SU-DHL-6 (cell line): ENCODE measurements around the gene PKD1L1.

Source experiments
- H2AFZ ChIP-seq: fragments of 200-600 bp; sonication (generic); 2 replicates; pipeline ENCODE4 v1.6.1; 2014; ENCODE audit warnings: low read depth, mild to moderate bottlenecking, moderate library complexity, mixed read lengths, antibody characterized with exemption, low read length; ENCODE audit not compliant: severe bottlenecking
- H3F3A ChIP-seq: fragments of 200-600 bp; shearing (Covaris generic); 2 replicates; pipeline ENCODE4 v1.6.0; 2016; ENCODE audit warnings: antibody characterized with exemption, mild to moderate bottlenecking; ENCODE audit not compliant: insufficient read depth
- H3K27ac ChIP-seq: fragments of 200-600 bp; sonication (generic); 2 replicates; pipeline ENCODE4 v1.5.1; 2016; ENCODE audit warnings: low read depth, mild to moderate bottlenecking, low read length, moderate library complexity, mixed read lengths
- H3K27me3 ChIP-seq: fragments of 200-600 bp; sonication (generic), shearing (Covaris generic); 2 replicates; pipeline ENCODE4 v1.6.0; 2014; ENCODE audit warnings: mild to moderate bottlenecking, low read length
- H3K36me3 ChIP-seq: fragments of 200-600 bp; sonication (generic); 2 replicates; pipeline ENCODE4 v1.6.1; 2014; ENCODE audit warnings: mild to moderate bottlenecking, low read length, mixed read lengths
- H3K4me2 ChIP-seq: fragments of 300-600, 200-600 bp; shearing (Covaris generic), sonication (generic); 2 replicates; pipeline ENCODE4 v1.6.0; 2014; ENCODE audit warnings: low read length, low read depth, mild to moderate bottlenecking; ENCODE audit not compliant: poor library complexity, severe bottlenecking
- H3K4me3 ChIP-seq: fragments of 200-600 bp; sonication (generic); 2 replicates; pipeline ENCODE4 v1.5.1; 2014; ENCODE audit warnings: antibody characterized with exemption, low read length, mild to moderate bottlenecking, mixed read lengths; ENCODE audit not compliant: insufficient read depth, poor library complexity, severe bottlenecking
- H3K79me2 ChIP-seq: fragments of 200-600 bp; sonication (generic); 2 replicates; pipeline ENCODE4 v1.6.1; 2014; ENCODE audit warnings: mild to moderate bottlenecking, low read length, moderate library complexity; ENCODE audit not compliant: insufficient read depth
- H3K9ac ChIP-seq: fragments of 200-600 bp; sonication (generic); 2 replicates; pipeline ENCODE4 v1.7.0; 2014; ENCODE audit warnings: mild to moderate bottlenecking, low read length
- H3K9me2 ChIP-seq: fragments of 200-600 bp; sonication (generic); replicated peaks from 2 replicates; pipeline ENCODE4 v1.6.1; 2014; ENCODE audit warnings: low read length; ENCODE audit not compliant: insufficient read depth
- H3K9me3 ChIP-seq: fragments of 200-600 bp; sonication (generic); 2 replicates; pipeline ENCODE4 v1.6.1; 2014; ENCODE audit warnings: low read length, mixed read lengths; ENCODE audit not compliant: insufficient read depth
- H4K20me1 ChIP-seq: fragments of 200-600 bp; sonication (generic); 2 replicates; pipeline ENCODE4 v1.6.1; 2014; ENCODE audit warnings: low read depth, mild to moderate bottlenecking, antibody characterized with exemption, low read length, moderate library complexity, mixed read lengths
- EZH2phosphoT487 ChIP-seq: fragments of 200-600 bp; sonication (generic), shearing (Covaris generic); conservative IDR thresholded peaks from 2 replicates; pipeline ENCODE4 v1.6.1; 2018; ENCODE audit warnings: mild to moderate bottlenecking, antibody characterized with exemption, low read length, moderate library complexity, mixed read lengths
- TF ChIP-seq, protein P1 (sequence below): fragments of 200-600 bp; sonication (generic); IDR thresholded peaks from one replicate; pipeline ENCODE4 v1.5.1; 2017; ENCODE audit warnings: antibody characterized with exemption, mild to moderate bottlenecking, low read length, moderate library complexity; ENCODE audit not compliant: insufficient read depth, poor library complexity, severe bottlenecking

PKD1L1 gene

GRCh38 chr7:47777531-47778152, 170.6 kb downstream of the PKD1L1 start:
- no peak overlapping the region for H3K27ac ChIP-seq
- H4K20me1 ChIP-seq: no peaks in the 10 kb centered on the region
- H3K9me2 ChIP-seq: no peaks in the 10 kb centered on the region
- H3F3A ChIP-seq: no peaks in the 10 kb centered on the region
- no peaks in the 10 kb centered on the region for H3K36me3 ChIP-seq
- no peak overlapping the region for H3K9ac ChIP-seq
- H3K79me2 ChIP-seq: no peaks in the 10 kb centered on the region
- H3K4me3 ChIP-seq: no peak overlapping the region
- no peaks in the 10 kb centered on the region for H3K9me3 ChIP-seq
- no peaks in the 10 kb centered on the region for H3K27me3 ChIP-seq
- TF ChIP-seq, protein P1, sequence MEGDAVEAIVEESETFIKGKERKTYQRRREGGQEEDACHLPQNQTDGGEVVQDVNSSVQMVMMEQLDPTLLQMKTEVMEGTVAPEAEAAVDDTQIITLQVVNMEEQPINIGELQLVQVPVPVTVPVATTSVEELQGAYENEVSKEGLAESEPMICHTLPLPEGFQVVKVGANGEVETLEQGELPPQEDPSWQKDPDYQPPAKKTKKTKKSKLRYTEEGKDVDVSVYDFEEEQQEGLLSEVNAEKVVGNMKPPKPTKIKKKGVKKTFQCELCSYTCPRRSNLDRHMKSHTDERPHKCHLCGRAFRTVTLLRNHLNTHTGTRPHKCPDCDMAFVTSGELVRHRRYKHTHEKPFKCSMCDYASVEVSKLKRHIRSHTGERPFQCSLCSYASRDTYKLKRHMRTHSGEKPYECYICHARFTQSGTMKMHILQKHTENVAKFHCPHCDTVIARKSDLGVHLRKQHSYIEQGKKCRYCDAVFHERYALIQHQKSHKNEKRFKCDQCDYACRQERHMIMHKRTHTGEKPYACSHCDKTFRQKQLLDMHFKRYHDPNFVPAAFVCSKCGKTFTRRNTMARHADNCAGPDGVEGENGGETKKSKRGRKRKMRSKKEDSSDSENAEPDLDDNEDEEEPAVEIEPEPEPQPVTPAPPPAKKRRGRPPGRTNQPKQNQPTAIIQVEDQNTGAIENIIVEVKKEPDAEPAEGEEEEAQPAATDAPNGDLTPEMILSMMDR: no peak
- no peak for TF ChIP-seq EZH2phosphoT487
- H3K4me2 ChIP-seq: no peak overlapping the region
- H2AFZ ChIP-seq: no peak overlapping the region

DNA sequence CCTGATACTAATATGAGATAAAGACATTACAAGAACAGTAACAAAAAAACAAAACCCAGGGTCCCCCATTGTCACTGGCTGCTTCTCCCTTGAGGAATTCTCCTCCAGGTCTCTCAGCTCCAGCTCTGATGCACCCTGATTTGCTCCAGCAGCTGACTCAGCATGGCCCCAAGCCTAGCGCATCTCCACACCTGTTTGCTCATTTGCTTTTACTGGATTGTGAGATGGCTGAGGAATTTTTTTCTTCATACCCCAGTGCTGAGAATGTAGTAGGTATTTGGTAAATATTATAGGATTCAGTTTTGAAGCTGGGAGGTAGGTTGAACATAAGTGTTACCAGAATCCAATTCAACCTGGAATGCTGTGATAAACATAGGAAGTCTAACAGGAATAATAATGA, 171.9 kb downstream of the PKD1L1 start:
- H3K36me3 ChIP-seq: no peaks in the 10 kb centered on the region
- no peaks in the 10 kb centered on the region for H3F3A ChIP-seq
- no peaks in the 10 kb centered on the region for H3K9me2 ChIP-seq
- no peaks in the 10 kb centered on the region for H3K79me2 ChIP-seq
- H3K27me3 ChIP-seq: no peaks in the 10 kb centered on the region
- H3K4me3 ChIP-seq: no peak overlapping the region
- no peak for TF ChIP-seq EZH2phosphoT487
- TF ChIP-seq, protein P1: no peak
- H3K27ac ChIP-seq: no peak overlapping the region
- no peak overlapping the region for H2AFZ ChIP-seq
- no peak overlapping the region for H3K9ac ChIP-seq
- no peak overlapping the region for H3K4me2 ChIP-seq
- no peaks in the 10 kb centered on the region for H4K20me1 ChIP-seq
- H3K9me3 ChIP-seq: no peaks in the 10 kb centered on the region

DNA sequence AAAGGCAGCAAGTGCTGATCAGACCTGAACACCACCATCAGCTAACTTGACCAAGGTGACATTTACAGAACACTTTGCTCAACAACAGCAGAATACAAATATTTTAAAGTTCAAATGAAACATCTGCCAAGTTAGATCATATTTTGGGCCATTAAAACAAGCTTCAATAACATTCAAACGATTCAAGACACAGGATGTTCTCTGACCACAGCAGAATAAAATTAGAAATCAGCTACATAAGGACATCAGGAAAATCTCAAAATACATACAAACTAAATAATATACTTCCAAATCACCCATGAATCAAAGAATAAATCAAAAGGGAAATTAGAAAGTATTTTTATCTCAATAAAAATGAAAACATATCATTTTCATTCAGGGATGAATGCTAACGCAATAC, 173.0 kb downstream of the PKD1L1 start:
- Histone ChIP-seq H2AFZ (no peak overlapping the region), H3K9me3 (no peaks in the 10 kb centered on the region), H3K27ac (no peak overlapping the region), H3F3A (no peaks in the 10 kb centered on the region), H3K9me2 (no peaks in the 10 kb centered on the region), H3K4me3 (no peak overlapping the region), H3K9ac (no peak overlapping the region), H3K4me2 (no peak overlapping the region), H3K79me2 (no peaks in the 10 kb centered on the region), H3K36me3 (no peaks in the 10 kb centered on the region), H4K20me1 (no peaks in the 10 kb centered on the region), H3K27me3 (no peaks in the 10 kb centered on the region)
- TF ChIP-seq, protein P1: no peak
- no peak for TF ChIP-seq EZH2phosphoT487
